MM.1S (cell line): Measurements from ENCODE around the gene ATP1A4.

Experiments
- CTCF ChIP-seq: fragments of 300-600 bp; sonication (generic); IDR thresholded peaks from 2 replicates; pipeline ENCODE4 v1.5.1; 2016; ENCODE audit warnings: antibody characterized with exemption, low read length, mixed read lengths
- EZH2 ChIP-seq: fragments of 300-600 bp; sonication (generic); optimal IDR thresholded peaks from 2 replicates; pipeline ENCODE3; 2017; ENCODE audit warnings: low read depth, mild to moderate bottlenecking, antibody characterized with exemption, low read length, mixed read lengths

- TF ChIP-seq CTCF, result no peak
- TF ChIP-seq EZH2, result no peak
These were observed at the start of gene ATP1A4 for GRCh38 chr1:160151303-160151702.
